DOHH2 (cell line): ENCODE measurements around the gene SLC25A22.

Experiments
- EZH2phosphoT487 ChIP-seq: fragments of 200-600 bp; sonication (generic); IDR thresholded peaks from 2 replicates; pipeline ENCODE4 v1.6.1; 2017; ENCODE audit warnings: borderline replicate concordance, mild to moderate bottlenecking, antibody characterized with exemption, low read length, moderate library complexity, mixed read lengths
- TF ChIP-seq, protein P1 (sequence below): fragments of 200-600 bp; sonication (generic); IDR thresholded peaks from one replicate; pipeline ENCODE4 v1.5.1; 2014; ENCODE audit warnings: antibody characterized with exemption, mild to moderate bottlenecking, low read depth, low read length; ENCODE audit not compliant: poor library complexity, severe bottlenecking

DNA sequence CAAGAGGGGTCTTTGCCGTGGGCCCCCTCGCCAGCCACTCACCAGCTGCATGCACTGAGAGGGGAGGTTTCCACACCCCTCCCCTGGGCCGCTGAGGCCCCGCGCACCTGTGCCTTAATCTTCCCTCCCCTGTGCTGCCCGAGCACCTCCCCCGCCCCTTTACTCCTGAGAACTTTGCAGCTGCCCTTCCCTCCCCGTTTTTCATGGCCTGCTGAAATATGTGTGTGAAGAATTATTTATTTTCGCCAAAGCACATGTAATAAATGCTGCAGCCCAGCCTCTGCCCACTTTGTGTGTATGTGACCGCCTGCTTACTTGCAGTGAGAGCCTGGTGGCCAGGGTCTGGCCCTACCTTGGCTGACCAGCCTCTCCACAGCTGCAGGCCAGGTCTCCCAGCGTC is 26.9 kb upstream of the SLC25A22 start:
- TF ChIP-seq, protein P1, sequence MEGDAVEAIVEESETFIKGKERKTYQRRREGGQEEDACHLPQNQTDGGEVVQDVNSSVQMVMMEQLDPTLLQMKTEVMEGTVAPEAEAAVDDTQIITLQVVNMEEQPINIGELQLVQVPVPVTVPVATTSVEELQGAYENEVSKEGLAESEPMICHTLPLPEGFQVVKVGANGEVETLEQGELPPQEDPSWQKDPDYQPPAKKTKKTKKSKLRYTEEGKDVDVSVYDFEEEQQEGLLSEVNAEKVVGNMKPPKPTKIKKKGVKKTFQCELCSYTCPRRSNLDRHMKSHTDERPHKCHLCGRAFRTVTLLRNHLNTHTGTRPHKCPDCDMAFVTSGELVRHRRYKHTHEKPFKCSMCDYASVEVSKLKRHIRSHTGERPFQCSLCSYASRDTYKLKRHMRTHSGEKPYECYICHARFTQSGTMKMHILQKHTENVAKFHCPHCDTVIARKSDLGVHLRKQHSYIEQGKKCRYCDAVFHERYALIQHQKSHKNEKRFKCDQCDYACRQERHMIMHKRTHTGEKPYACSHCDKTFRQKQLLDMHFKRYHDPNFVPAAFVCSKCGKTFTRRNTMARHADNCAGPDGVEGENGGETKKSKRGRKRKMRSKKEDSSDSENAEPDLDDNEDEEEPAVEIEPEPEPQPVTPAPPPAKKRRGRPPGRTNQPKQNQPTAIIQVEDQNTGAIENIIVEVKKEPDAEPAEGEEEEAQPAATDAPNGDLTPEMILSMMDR, result no peak
- no peak for TF ChIP-seq EZH2phosphoT487
